ENCODE results near the gene PLPPR3. TPM values are rescaled to one million over a fixed set of nuclear protein-coding genes. Genes with fewer than 3 reads are reported as not detected.

PLPPR3 gene
- total RNA-seq, 1 experiment from 2014 or later, result 13.6 TPM

DNA sequence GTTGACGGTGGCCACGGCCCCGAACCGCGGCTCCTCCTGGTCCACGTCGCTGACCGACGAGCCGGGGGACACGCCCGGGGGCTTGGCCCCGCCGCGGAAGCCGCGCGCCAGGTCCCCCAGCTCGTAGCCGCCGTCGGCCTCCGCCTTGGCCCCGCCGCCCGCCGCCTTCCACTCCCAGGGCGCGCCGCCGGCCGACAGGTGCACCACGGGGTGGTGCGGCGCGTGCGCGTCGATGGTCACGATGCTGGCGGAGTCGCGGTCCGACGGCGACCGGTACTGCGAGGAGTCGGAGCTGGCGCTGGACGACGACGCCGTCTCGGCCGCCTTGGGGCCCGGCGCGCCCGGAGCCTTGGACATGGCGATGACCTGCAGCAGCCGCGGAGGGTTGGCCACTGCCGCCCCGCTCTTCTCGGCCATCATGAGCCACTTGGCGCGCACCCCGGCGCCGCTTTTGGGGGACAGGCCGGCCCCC lies 9.0 kb downstream of the PLPPR3 start:
- in situ Hi-C loops (cut with HindIII; ENCODE audit: low pct_unique_long_range_greater_than_20kb, low sequenced_read_pairs), result no loop called here
- no peak for DNase-seq (ENCODE audit: low read depth)

DNA sequence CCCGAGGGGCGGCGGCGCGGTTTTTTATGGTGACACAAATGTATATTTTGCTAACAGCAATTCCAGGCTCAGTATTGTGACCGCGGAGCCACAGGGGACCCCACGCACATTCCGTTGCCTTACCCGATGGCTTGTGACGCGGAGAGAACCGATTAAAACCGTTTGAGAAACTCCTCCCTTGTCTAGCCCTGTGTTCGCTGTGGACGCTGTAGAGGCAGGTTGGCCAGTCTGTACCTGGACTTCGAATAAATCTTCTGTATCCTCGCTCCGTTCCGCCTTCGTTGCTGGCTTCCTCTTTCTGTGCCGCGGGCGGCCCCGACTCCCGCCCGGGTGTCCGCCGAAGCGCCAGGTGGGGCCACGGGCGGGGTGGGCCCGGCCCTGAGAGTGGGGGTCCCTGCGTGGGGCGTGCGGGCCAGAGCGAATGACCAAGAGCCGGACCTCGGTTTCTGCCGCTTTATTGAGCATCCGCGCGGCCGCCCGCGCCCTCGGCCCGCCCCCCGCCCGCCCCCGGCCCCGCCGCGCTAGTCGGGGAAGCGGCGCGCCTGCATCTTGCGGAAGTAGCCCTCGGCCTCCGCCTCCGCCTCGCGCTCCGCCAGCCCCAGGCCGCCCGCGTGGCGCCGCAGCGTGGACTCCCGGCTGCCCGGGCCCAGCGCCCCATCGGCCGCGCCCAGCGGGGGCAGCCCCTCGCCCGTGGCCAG lies 9.6 kb downstream of the PLPPR3 start:
- no peak for DNase-seq (ENCODE audit: low read depth)
- in situ Hi-C loops (cut with HindIII; ENCODE audit: low pct_unique_long_range_greater_than_20kb, low sequenced_read_pairs), result no loop called here

DNA sequence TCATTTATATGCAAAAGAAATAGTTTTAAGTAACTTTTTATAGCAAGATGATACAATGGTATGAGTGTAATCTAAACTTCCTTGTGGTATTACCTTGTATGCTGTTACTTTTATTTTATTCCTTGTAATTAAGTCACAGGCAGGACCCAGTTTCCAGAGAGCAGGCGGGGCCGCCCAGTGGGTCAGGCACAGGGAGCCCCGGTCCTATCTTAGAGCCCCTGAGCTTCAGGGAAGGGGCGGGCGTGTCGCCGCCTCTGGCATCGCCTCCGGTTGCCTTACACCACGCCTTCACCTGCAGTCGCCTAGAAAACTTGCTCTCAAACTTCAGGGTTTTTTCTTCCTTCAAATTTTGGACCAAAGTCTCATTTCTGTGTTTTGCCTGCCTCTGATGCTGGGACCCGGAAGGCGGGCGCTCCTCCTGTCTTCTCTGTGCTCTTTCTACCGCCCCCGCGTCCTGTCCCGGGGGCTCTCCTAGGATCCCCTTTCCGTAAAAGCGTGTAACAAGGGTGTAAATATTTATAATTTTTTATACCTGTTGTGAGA lies 10.2 kb downstream of the PLPPR3 start:
- no peak for DNase-seq (ENCODE audit: low read depth)
- in situ Hi-C loops (cut with HindIII; ENCODE audit: low pct_unique_long_range_greater_than_20kb, low sequenced_read_pairs), result no loop called here

DNA sequence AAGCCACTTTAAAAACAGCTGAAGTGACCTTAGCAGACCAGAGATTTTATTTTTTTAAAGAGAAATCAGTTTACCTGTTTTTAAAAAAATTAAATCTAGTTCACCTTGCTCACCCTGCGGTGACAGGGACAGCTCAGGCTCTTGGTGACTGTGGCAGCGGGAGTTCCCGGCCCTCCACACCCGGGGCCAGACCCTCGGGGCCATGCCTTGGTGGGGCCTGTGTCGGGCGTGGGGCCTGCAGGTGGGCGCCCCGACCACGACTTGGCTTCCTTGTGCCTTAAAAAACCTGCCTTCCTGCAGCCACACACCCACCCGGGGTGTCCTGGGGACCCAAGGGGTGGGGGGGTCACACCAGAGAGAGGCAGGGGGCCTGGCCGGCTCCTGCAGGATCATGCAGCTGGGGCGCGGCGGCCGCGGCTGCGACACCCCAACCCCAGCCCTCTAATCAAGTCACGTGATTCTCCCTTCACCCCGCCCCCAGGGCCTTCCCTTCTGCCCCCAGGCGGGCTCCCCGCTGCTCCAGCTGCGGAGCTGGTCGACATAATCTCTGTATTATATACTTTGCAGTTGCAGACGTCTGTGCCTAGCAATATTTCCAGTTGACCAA lies 10.8 kb downstream of the PLPPR3 start:
- DNase-seq (ENCODE audit: low read depth), result no peak
- in situ Hi-C loops (cut with HindIII; ENCODE audit: low pct_unique_long_range_greater_than_20kb, low sequenced_read_pairs), result no loop called here

DNA sequence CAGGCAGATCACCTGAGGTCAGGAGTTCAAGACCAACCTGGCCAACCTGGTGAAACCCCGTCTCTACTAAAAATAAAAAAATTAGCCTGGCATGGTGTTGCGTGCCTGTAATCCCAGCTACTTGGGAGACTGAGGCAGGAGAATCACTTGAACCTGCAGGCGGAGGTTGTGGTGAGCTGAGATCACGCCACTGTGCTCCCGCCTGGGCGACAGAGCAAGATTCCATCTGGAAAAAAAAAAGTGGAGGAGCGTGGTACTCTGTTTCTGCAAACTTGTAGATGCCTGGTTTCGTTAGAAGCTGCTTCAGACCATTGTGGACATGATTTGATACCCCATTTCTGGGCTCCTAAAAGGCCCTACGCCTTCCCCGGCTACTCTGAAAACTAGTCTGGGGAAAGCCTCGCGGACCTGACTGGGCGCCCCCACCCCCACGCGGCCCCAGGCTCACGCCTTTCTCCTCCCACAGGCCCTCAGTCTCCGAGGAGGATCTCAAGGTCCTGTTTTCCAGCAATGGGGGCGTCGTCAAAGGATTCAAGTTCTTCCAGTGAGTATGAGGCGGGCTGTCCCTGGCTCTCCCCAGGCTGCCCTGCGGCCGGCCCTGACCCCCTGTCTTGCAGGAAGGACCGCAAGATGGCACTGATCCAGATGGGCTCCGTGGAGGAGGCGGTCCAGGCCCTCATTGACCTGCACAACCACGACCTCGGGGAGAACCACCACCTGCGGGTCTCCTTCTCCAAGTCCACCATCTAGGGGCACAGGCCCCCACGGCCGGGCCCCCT lies 11.5 kb downstream of the PLPPR3 start:
- DNase-seq (ENCODE audit: low read depth), result no peak
- in situ Hi-C loops (cut with HindIII; ENCODE audit: low pct_unique_long_range_greater_than_20kb, low sequenced_read_pairs), result no loop called here

DNA sequence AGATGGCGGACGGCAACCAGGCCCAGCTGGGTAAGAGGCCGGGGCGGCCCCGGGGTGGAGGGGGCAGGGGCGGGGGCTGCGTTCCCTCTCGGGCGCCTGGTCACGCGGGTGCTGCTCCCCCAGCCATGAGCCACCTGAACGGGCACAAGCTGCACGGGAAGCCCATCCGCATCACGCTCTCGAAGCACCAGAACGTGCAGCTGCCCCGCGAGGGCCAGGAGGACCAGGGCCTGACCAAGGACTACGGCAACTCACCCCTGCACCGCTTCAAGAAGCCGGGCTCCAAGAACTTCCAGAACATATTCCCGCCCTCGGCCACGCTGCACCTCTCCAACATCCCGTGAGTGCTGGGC lies 13.4 kb downstream of the PLPPR3 start:
- DNase-seq (ENCODE audit: low read depth), result no peak
- in situ Hi-C loops (cut with HindIII; ENCODE audit: low pct_unique_long_range_greater_than_20kb, low sequenced_read_pairs), result no loop called here

DNA sequence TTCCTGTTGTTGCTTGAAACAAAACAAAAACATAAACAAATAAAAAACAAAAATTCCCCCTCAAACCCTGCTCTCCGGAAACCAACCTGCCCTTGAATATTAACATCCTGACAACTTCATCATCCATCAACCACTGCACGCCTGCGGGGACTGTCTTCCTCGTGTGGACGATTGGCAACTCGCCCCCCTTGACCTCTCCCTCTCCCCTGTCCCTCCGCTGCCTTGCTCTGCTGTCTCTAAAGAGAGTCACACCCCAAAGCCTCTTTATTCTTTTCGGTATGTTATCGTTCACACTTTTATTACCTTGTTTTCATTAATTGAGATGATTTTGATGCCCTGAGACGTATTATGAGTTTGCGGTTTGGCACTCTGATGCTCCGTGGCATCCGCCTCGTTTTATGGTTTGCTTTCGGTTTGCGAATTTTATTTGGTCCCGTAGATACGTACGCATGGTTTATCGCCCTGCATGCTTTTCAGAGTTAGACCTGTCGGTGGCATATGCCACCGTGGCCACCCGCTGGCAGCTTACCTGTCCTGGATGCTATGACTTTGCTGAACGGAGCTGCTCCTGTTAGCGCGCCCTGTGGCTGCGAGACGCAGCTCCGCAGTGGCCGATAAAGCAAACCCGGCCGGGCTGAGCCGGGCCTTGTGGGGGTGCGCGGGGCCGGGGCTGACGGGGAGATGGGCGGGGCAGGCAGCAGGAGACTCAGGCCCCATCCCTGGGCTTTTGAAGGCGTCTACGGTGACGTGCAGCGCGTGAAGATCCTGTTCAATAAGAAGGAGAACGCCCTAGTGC lies 13.9 kb downstream of the PLPPR3 start:
- no peak for DNase-seq (ENCODE audit: low read depth)
- in situ Hi-C loops (cut with HindIII; ENCODE audit: low pct_unique_long_range_greater_than_20kb, low sequenced_read_pairs), result no loop called here

DNA sequence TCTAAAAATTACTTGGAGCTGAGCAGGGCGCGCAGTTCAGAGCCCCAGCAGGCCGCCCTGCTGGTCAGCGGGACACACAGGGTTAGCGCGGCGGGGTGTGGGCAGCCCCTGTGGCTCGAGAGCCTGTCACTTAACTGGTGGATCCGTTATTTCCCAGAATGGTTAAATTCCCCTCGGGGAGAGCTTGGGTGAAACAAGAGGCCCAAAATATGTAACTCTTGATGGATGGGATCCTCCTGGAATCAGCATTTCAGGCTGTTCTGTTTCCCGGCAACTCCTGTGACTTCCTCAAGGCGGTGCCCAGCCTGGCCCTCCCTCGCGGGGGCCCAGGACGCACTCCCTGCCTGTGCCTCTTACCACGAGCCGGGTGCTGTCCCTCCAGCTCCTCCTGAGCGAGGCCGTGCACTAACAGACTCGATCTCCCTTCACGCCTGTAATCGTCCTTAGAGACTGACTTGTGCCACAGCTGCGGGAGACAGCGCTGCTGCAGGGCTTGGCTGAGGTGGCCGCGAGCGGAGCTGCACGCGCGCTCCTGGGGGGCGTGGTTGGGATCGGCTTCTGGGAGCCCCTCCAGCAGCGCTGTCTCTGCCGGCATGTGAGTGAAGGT lies 14.8 kb downstream of the PLPPR3 start:
- no peak for DNase-seq (ENCODE audit: low read depth)
- in situ Hi-C loops (cut with HindIII; ENCODE audit: low pct_unique_long_range_greater_than_20kb, low sequenced_read_pairs), result no loop called here

DNA sequence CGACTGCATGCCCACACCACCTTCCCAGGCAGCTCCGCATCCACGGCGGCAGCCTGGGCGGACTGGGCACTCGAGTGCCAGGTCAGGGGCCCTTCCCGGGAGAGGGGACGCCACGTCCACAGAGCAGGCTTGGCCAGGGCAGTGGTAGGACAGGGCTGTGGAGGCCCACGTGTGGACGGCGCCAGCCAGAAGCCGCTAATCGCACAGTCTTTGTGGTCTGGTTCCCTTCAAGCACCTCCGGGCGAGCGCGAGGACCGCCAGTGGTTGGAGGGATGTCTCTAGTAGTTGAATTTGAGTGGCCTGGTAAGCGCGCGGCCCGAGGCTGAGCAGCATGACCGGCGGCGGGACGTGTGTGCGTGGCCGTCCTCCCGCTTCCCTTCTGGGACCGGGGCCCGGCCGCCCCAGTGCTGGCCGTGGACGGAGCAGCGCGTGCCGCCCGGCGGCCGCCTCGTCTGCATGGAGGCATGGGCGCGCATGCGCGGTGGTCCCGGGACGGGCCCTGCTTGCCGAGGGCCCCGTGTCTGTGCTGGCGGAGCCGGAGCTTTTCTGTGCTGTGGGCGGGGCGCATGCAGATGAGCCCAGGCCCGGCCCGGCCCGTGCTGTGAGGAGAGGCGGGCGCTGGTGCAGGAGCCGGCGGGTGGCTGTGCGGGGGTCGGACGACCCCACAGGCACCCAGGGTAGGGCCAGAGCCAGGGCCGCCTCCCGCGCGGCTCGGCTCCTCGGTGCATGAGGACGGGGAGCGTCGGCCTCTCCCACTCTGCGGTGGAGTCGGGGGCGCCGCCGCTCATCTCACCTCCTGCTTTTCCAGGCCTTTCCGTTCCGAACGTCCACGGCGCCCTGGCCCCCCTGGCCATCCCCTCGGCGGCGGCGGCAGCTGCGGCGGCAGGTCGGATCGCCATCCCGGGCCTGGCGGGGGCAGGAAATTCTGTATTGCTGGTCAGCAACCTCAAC lies 15.9 kb downstream of the PLPPR3 start:
- no peak for DNase-seq (ENCODE audit: low read depth)
- in situ Hi-C loops (cut with HindIII; ENCODE audit: low pct_unique_long_range_greater_than_20kb, low sequenced_read_pairs), result no loop called here

DNA sequence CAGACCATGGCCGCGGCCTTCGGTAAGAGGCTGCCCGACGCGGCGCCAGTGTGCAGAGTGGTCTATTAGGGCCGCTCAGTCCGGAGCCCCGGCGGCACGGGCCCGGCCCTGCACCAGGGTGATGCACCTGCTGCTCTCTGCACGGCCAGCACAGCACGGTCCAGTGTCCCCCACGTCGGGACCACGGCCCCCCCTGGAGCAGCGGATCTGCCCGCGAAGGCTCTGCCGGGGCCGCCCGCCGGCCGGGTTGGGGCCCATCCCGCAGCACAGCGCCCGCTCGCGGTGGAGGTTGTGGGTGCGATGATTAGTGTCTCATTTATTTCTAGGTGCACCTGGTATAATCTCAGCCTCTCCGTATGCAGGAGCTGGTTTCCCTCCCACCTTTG lies 16.6 kb downstream of the PLPPR3 start:
- in situ Hi-C loops (cut with HindIII; ENCODE audit: low pct_unique_long_range_greater_than_20kb, low sequenced_read_pairs), result no loop called here
- DNase-seq (ENCODE audit: low read depth), result no peak

DNA sequence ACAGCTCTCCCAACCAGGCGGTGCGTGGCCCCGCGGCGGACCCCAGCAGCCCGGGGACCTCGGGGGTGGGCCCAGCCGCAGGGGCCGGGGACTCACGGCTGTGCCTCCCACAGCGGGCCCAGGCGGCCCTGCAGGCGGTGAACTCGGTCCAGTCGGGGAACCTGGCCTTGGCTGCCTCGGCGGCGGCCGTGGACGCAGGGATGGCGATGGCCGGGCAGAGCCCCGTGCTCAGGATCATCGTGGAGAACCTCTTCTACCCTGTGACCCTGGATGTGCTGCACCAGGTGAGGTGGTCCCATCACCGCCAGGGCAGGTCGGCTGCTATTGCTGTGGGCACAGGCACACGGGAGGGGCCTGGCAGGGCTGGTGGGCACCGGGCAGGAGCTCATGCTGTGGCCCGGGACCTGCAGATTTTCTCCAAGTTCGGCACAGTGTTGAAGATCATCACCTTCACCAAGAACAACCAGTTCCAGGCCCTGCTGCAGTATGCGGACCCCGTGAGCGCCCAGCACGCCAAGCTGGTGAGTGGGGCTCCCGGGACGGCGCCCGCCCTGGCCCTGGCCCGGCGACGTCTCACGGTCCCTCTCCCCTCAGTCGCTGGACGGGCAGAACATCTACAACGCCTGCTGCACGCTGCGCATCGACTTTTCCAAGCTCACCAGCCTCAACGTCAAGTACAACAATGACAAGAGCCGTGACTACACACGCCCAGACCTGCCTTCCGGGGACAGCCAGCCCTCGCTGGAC lies 17.2 kb downstream of the PLPPR3 start:
- in situ Hi-C loops (cut with HindIII; ENCODE audit: low pct_unique_long_range_greater_than_20kb, low sequenced_read_pairs), result no loop called here
- DNase-seq (ENCODE audit: low read depth), result no peak

DNA sequence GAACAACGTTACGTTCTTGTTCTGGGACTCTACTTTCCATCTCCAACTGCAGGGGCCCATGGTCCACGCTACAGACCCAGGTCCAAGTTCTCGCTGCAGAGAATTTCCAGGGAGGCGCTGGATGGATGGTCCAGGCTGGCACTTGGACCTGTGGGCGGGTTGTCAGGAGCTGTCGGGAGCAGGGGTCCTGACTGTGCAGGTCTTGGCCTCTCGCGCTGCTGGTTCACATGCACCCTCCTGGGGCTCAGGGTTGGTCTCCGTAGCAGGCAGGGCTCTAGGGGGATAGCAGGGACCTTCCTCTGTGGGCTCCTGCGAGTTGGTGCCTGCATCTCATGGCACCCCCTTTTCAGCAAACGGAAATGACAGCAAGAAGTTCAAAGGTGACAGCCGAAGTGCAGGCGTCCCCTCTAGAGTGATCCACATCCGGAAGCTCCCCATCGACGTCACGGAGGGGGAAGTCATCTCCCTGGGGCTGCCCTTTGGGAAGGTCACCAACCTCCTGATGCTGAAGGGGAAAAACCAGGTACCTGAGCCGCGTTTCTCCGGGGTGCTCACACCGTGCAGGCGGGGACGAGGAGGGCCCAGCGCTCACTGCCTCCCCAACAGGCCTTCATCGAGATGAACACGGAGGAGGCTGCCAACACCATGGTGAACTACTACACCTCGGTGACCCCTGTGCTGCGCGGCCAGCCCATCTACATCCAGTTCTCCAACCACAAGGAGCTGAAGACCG lies 17.9 kb downstream of the PLPPR3 start:
- in situ Hi-C loops (cut with HindIII; ENCODE audit: low pct_unique_long_range_greater_than_20kb, low sequenced_read_pairs), result no loop called here
- no peak for DNase-seq (ENCODE audit: low read depth)

DNA sequence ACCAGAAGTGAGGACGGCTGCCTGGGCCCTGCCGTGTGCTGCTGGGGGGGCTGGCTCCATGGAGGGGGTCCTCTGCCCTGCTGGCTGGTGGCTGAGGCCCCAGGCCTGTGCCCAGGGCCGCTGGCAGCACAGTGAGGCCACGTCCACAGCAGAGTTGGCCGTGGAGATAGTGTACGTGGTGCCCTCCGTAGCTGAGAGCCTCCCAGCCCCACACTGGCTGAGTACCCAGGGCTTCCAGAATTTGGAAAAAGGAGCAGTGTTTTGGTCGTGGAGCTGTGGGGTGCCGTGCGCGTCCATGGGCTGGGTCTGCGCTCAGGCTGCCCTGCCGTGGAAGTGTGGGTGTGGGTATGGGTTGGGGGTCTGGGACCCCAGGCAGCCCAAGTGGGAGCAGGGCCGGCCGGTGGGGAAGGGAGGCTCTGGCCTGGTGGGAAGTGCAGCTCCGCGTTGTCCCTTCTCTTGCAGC lies 18.6 kb downstream of the PLPPR3 start:
- in situ Hi-C loops (cut with HindIII; ENCODE audit: low pct_unique_long_range_greater_than_20kb, low sequenced_read_pairs), result no loop called here

DNA sequence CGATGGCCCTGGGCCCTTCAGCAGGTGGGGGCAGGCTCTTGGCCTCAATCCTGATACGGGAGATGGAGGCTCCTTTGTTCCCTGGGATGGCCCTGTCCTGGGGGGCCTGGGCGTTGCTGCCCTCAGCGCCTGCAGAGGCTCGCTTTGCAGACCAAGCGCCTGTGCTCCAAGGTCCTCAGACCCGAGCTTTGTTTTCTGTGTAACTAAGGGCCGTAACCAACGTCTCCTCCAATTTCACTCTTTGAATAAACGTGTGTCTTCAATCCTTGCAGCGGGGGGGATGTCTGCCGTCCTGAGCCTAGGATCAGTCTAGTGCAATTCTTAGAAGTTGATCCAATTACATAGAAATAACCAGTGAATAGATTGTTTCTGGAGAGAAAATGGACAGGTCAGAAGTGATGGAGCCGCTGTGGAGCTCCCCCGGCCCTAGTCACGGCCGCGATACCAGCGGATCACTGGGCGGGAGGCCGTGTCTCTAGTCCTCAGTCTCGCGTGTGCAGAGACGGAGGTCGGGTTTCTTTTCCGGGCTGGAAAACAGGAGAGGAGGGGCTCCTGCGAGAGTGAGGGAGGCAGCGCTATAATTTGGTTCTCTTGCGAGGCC lies 19.2 kb downstream of the PLPPR3 start:
- in situ Hi-C loops (cut with HindIII; ENCODE audit: low pct_unique_long_range_greater_than_20kb, low sequenced_read_pairs), result no loop called here

More for the DNA sequence above, 18.6 kb downstream of the PLPPR3 start:
- DNase-seq (ENCODE audit: low read depth), result no peak

DNA sequence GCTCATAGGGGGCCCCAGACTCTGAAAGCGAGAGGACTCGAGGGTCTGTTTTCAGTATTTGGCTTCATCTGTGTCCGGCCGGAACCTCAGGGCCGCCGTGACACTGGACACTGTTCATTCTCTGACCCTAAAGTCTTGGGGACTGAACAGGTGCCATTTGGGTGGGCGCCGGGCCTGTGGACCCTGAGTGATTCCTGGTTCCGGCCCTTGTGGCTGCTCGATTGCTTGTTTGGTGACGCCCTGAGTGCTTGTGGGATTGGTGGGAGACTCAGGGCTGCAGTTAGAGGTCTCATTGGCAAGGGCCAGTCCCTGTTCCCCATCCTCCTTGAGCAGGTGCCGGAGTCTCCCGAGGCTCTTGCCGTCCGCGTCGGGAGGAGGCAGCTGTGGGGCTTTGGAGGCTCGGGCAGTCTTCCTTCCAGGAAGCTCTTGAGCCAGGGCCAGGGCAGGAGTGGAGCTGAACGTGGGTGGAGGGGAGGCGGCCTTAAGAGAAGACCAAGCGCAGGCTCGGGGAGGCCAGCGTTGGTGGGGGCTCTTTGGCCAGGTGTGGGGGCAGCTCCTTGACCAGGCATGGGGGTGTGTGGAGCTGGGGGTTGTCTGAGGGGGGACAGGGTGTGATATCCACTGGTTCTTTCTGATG lies 19.8 kb downstream of the PLPPR3 start:
- in situ Hi-C loops (cut with HindIII; ENCODE audit: low pct_unique_long_range_greater_than_20kb, low sequenced_read_pairs), result no loop called here
- DNase-seq (ENCODE audit: low read depth), result no peak

More for the DNA sequence above, 19.2 kb downstream of the PLPPR3 start:
- DNase-seq (ENCODE audit: low read depth), result no peak
